Epithelial cell of esophagus (primary cell): Measurements from ENCODE around the gene ALOX5.

Experiments used
- DNase-seq: peaks from one replicate; pipeline ENCODE4 v3.0.0; 2010; ENCODE audit warnings: low read depth
- H3K4me3 ChIP-seq: 2 replicates; pipeline ENCODE4 v1.5.1; 2011; ENCODE audit warnings: mild to moderate bottlenecking, low read length, control low read depth
- TF ChIP-seq, protein P1 (sequence below): IDR thresholded peaks from 2 replicates; pipeline ENCODE4 v1.5.1; 2011; ENCODE audit warnings: low read depth, mild to moderate bottlenecking, low read length, control low read depth, inconsistent platforms; ENCODE audit not compliant: insufficient read depth; ENCODE audit errors: missing control alignments

Gene ALOX5

DNA sequence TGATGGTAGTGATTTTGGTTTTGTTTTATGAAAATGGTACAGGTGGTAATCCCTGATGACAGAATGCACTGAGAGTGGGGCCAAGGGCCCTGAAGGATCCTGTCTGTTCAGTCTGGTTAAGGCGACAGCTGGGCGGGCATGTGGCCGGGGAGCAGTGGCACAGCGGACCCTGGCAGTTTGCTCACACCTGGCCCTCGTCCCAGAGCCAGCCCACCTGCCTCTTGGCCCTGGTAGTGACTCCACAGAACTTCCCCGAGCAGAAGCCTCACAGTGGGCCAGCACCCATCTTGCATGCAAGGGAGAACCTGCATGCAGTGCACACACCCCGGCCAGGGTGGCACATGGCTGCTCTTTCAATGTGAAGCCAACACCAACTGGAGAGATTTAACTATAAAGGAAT is 82.8 kb downstream of the ALOX5 start:
- H3K4me3 ChIP-seq: no peak overlapping the region
- TF ChIP-seq, protein P1, sequence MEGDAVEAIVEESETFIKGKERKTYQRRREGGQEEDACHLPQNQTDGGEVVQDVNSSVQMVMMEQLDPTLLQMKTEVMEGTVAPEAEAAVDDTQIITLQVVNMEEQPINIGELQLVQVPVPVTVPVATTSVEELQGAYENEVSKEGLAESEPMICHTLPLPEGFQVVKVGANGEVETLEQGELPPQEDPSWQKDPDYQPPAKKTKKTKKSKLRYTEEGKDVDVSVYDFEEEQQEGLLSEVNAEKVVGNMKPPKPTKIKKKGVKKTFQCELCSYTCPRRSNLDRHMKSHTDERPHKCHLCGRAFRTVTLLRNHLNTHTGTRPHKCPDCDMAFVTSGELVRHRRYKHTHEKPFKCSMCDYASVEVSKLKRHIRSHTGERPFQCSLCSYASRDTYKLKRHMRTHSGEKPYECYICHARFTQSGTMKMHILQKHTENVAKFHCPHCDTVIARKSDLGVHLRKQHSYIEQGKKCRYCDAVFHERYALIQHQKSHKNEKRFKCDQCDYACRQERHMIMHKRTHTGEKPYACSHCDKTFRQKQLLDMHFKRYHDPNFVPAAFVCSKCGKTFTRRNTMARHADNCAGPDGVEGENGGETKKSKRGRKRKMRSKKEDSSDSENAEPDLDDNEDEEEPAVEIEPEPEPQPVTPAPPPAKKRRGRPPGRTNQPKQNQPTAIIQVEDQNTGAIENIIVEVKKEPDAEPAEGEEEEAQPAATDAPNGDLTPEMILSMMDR: no peak
- DNase-seq: no peak

DNA sequence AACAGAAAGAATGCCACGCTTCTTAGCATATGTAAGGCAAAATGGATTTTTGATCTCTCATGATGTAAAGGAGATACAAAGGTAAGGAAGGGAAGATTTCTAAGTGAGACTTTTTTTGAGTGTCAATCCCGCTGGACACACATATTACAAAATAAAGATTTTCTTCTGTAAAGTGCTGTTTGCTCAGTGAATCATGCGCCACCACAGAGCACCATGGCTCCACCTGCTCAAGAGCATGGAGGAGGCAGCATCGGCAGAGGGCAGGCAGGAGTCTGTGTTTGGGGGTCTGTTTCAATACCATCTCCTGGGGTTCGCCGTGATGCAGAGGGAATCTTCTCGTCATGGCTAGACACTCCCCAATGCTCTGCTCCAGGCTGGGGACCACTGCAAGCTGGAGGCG is 83.5 kb downstream of the ALOX5 start:
- H3K4me3 ChIP-seq: no peak overlapping the region
- TF ChIP-seq, protein P1: no peak
- no peak for DNase-seq

DNA sequence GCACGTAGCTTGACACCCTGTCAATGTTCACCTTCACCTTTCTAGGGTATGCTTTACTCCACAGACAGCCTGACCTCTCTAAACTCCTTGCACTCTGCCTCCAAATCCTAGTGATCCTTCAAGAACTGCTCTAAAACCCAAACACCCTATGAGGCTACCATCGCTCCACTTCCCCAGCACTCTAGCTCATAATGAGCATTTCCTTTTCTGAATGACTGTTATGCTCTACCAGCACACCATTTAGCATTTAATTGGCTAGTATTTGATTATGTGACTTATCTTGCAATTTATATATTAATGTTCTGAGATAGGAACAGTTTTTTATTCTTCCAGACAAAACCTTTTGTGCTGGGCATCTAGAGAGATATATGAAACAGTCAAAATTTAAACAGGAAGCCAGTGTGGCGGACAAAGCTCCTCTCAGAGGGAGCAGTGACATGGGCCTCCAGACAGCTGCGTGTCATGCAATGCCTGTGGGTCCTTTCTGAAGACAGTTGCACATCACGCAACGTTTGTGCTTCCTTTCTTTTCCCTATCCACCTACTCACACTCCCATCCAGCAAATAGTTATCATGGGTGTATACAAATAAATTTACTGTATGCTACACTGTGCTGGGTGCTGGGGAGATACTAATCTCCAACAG is 86.3 kb downstream of the ALOX5 start:
- TF ChIP-seq, protein P1: no peak
- no peak overlapping the region for H3K4me3 ChIP-seq
- DNase-seq: no peak

DNA sequence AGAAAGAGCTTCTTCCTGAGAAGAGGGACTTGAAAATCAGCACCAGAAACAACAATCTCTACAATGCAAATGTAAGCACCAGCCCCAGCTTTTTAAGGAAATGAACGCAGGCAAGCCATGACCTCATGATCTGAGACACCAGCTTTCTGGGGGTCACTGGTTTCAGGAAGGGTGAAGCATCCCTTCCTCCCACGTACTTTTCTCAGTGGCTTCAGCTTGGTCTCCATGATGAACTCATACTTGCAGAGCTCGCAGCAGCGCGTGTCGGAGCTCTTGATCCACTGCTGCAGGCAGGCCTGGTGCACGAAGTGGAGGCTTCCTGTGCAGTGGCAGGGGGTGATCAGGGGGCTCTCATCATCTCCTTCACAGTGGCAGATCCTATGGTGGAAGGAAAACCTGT is 87.0 kb downstream of the ALOX5 start:
- no peak for DNase-seq
- TF ChIP-seq, protein P1: no peak
- no peak overlapping the region for H3K4me3 ChIP-seq

DNA sequence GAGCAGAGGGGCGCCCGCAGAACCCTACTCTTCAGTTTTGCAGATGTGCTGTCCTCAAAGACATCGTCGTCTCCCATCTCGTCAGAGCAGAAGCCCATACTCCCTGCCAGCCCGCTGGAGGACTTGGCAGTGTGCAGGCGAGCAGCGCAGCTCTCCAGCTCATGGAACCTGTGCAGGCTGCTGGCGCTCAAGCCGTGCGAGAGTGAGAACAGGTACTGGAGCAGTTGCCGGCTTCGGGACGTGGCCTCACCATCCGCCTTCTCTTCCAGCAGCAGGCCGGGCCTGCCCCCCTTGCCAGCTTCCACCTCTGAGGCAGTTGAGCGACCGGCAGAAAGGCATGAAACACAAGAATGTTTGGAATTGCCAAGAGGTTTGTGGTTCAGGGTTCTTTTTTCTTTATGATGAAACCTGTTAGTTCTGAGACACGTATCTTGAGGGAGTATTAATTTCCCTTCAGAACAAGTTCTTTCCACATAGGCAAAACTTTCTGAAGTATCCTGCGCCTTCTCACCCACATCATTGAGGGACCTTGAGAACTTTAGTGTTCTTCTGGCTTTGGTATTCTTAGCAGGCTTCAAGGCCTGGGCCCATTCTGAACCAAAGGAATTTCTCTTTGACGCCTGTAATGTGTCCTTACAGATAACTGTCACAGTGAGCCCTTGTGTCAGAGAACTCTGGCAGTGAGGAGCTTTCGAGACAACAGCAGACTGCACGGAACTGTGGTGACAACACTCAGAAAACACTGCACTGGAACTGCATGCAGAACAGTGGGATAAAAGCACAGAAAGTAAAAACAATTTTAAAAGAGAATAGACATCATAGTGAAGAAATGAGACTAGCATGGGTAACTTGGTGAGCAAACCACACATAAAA is 89.5 kb downstream of the ALOX5 start:
- H3K4me3 ChIP-seq: no peak overlapping the region
- TF ChIP-seq, protein P1: no peak
- DNase-seq: no peak

DNA sequence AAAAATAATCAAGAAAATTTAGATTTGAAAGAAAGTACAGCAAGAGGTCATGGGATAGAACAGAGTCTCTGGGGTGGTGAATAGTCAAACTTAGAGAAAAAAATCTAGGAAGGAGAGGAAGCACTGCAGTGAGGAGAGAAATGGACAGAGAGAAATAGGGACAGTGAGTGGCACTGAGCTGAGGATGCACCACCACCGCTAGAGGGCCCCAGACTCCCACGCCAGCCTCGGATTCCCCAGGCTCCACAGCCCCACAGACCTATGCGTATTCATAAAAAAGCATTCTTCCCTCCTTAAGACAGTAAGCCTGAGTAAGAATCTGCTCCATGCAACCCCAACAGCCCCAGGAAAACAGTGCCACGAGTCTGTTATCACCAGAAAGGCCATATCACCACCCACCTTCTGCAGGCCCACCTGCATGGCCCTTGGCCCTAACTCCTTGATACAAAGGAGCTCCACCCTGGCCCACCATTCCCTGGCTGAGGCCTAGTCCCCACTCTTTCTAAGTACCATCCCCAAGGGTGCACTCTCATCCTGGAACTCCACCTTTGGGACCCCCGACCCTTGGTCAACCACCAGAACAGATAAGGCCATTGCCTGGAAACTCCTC is 91.0 kb downstream of the ALOX5 start:
- TF ChIP-seq, protein P1: peak; percentile 96
- H3K4me3 ChIP-seq: no peak overlapping the region
- DNase-seq: peak; percentile 71
